HG02943 (cell line): ENCODE results near the gene DMAC1.

ENCODE experiments used
- ATAC-seq: cut with Tn5 transposase; IDR thresholded peaks from one replicate; pipeline ENCODE4 v1.9.1; 2021; ENCODE audit warnings: mild to moderate bottlenecking, low read depth, moderate library complexity; ENCODE audit not compliant: unreplicated experiment

DMAC1 gene

DNA sequence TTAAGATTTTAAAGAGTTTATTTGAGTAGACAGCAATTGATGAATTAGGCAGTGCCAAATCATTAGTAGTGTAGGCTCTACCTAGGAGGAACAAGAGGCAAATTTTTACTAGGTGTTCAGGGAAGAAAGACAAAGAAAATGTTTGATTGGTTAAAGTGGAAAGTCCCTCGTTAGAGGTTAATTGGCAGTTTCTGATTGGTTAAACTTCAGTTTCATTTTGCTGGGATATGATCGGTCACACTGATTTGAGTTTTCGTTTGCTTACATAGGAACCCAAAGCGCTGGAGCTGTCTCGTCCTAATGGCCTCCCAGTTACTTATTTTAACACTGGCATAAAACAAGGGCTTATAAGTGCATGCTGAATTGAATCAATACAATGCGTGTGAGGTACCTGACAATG, 15.1 kb downstream of the DMAC1 start:
- ATAC-seq = no peak

GRCh38 chr9:7783635-7784063, 15.9 kb downstream of the DMAC1 start:
- ATAC-seq = no peak

GRCh38 chr9:7782400-7783120, 17.0 kb downstream of the DMAC1 start:
- no peak for ATAC-seq

DNA sequence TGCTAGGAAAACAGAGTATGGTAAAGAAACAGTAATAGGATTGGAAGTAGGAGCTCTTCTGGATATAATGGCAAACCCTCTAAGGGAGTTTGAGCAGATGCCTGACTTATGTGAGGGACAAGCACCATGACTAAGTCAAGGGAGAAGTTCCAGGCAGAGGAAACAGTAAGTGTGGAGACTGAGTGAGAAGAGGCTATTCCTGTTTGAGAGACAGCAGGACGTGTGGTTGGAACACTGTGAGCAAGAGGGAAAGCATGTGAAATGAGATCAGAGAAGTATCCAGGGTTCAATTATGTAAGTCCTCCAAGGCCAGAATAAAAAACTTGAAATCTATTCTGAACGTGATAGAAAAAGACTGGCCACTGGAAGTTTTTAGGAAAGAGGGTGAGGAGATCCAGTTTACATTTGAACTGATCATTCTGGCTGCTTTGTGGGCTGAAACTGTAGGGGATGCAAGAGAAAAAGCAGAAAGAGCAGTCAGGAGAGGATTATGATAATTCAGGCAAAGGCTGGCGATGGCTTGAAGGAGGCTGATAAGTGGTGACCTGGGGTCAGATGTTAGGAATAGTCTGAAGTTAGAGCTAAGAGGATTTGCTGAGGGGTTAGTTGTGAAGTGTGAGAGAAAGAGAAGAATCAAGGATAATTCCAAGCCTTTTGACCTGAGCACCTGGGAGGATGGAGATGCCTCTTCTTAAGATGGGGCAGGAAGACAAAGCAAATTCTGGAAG, 19.2 kb downstream of the DMAC1 start:
- ATAC-seq = no peak

DNA sequence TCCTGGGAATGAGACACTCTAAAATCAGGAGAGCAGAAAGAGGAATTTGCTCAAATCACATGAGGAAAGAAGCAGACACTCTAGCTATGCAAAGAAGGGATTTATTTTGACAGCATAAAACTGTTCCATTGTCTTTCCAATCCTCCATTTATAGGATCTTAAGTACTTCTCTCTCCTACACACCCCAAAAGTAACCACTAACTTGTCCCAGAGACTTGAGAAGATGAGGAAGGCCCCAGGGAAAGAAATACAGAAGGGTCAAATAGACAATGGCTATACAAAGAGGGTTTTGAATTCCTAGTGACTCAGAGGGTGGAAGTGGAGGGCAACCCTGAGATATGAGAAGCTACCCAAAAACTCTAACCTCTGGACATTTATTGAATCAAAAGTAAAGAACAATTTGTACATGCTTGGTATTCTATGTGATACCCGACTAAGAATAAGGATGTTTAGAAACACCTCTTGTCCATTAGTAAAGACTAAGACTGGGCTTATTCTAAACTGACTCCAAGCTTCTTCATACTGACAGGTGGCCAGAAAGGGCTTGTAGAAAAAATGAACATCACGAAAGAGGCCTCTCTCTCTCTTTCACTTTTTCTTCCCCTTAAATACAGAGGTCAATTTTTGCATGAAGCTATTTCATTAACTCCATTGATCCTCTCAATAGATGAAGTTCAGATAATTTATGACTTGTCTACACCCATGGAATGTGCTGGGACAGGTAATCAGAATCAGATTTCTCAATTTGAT, 20.6 kb downstream of the DMAC1 start:
- no peak for ATAC-seq

GRCh38 chr9:7777771-7778170, 21.8 kb downstream of the DMAC1 start:
- no peak for ATAC-seq

- ATAC-seq = no peak
Observed at GRCh38 chr9:7770111-7770510, 29.5 kb downstream of the DMAC1 start.

- no peak for ATAC-seq
Observed at GRCh38 chr9:7762600-7762999, 37.0 kb downstream of the DMAC1 start.

- ATAC-seq = no peak
Observed at GRCh38 chr9:7760014-7760415, 39.6 kb downstream of the DMAC1 start.

DNA sequence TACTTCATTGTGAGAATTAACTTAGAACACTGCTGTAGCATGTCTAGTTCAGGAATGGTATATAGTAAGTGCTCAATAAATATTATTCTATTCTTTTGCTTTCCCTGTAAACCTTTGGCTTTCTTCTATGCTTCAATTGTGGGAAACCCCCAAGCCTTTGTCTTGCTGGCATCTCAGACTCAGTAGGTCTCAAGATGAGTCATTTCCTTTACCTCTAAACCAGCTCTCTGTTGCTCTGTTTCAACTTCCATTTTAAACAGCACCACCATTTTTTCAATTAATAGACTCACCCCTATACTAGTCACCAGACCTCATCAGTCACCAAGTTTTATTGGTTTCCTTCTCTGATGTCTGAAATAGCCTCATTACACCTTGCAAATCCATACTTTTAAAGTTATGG, 43.5 kb downstream of the DMAC1 start:
- peak; percentile 95 for ATAC-seq

GRCh38 chr9:7752481-7752880, 47.1 kb downstream of the DMAC1 start:
- ATAC-seq = no peak
